Left lung (tissue), 10 donors: ENCODE results near the gene NPC2. TPM values are rescaled to one million over a fixed set of nuclear protein-coding genes. Genes with fewer than 3 reads are reported as not detected.

Experiments used
- ATAC-seq: fragments of 200-7000 bp; cut with Tn5 transposase; one replicate; pipeline ENCODE4 v1.9.1; 2020; ENCODE audit warnings: moderate library complexity
- DNase-seq, 4 donors: peaks; one replicate each; pipeline ENCODE4 v3.0.0-alpha.2; 2013 to 2020
- H3K27ac ChIP-seq, 2 donors: fragments of 200-600 bp; sonication (generic) in 1 of 2; one replicate each; pipeline versions ENCODE4 v1.5.0 to v1.8.0; 2020 to 2021
- H3K27me3 ChIP-seq, 2 donors: fragments of 200-600 bp; sonication (generic) in 1 of 2; one replicate each; pipeline versions ENCODE4 v1.5.0 to v1.8.0; 2020 to 2021
- H3K36me3 ChIP-seq, 2 donors: fragments of 200-600 bp; sonication (generic) in 1 of 2; one replicate each; pipeline versions ENCODE4 v1.5.0 to v1.8.0; 2020 to 2021
- H3K4me1 ChIP-seq, 2 donors: fragments of 200-600 bp; one replicate each; pipeline ENCODE4 v1.8.0; 2021
- H3K4me3 ChIP-seq, 2 donors: fragments of 200-600 bp; sonication (generic) in 1 of 2; one replicate each; pipeline versions ENCODE4 v1.5.0 to v1.8.0; 2020 to 2021; ENCODE audit warnings: mild to moderate bottlenecking in 1 of 2
- H3K9me3 ChIP-seq, 2 donors: fragments of 200-600 bp; sonication (generic) in 1 of 2; one replicate each; pipeline versions ENCODE4 v1.5.0 to v1.8.0; 2020 to 2021
- CTCF ChIP-seq, 2 donors: fragments of 200-600 bp; sonication (generic) in 1 of 2; IDR thresholded peaks; one replicate each; pipeline versions ENCODE4 v1.5.0 to v1.8.0; 2021; ENCODE audit warnings: antibody characterized with exemption in 2 of 2
- intact Hi-C, 2 donors: fragments of 100-400 bp; cut with DNase I; formaldehyde crosslinking; loops; one replicate each; pipeline versions ENCODE4 v1.11.2 to v1.14.2; 2022
- polyA plus RNA-seq, 6 donors: library from polyadenylated mRNA; unstranded; fragments of 120-200 nt; gene quantifications; one replicate each; pipeline ENCODE4 v1.2.1, GENCODE V29; 2013; ENCODE audit not compliant: insufficient read length in 6 of 6
- total RNA-seq, 2 donors: library from RNA; stranded (reverse); fragmentation: NEBNext Ultra II Directional; extraction: Animal tissue kit (Norgen Biotek cat#: 25700); gene quantifications; one replicate each; pipeline ENCODE4 v1.2.1, GENCODE V29; 2021
- donor health status: DM: no; HTN: yes; CAD: no.
- donor health status: DM: no; HTN: no; CAD: no.

NPC2 gene
- total and polyA plus RNA-seq, 8 donors = 776 to 1,413 (median 995) TPM

GRCh38 chr14:74521756-74522155 lies 28.7 kb upstream of the NPC2 start:
- H3K27me3 ChIP-seq = no peaks in the 10 kb centered on the region
- intact Hi-C loops = no loop called here
- no peak overlapping the region for H3K27ac ChIP-seq
- H3K9me3 ChIP-seq = no peaks in the 10 kb centered on the region
- H3K4me3 ChIP-seq = no peak overlapping the region
- peaks cover 0 to 13% of the 10 kb centered on the region in 2 donors for H3K4me1 ChIP-seq
- ATAC-seq (no peak), DNase-seq (no peak)
- no peak for TF ChIP-seq CTCF (IDR thresholded peaks at IDR 0.05)
- H3K36me3 ChIP-seq = no peaks in the 10 kb centered on the region

- peaks cover 9 to 12% of the 10 kb centered on the region in 2 donors for H3K4me1 ChIP-seq
- no peak for TF ChIP-seq CTCF (IDR thresholded peaks at IDR 0.05)
- ATAC-seq (no peak), DNase-seq (no peak)
- H3K9me3 ChIP-seq = no peaks in the 10 kb centered on the region
- H3K4me3 ChIP-seq = no peak overlapping the region
- intact Hi-C loops = no loop called here
- H3K27me3 ChIP-seq = no peaks in the 10 kb centered on the region
- no peaks in the 10 kb centered on the region for H3K36me3 ChIP-seq
- H3K27ac ChIP-seq = no peak overlapping the region
Observed at GRCh38 chr14:74519316-74520074, 26.4 kb upstream of the NPC2 start.

- no peaks in the 10 kb centered on the region for H3K27me3 ChIP-seq
- intact Hi-C loops = no loop called here
- H3K27ac ChIP-seq = no peak overlapping the region
- H3K4me3 ChIP-seq = no peak overlapping the region
- H3K36me3 ChIP-seq = no peaks in the 10 kb centered on the region
- peaks cover 11 to 12% of the 10 kb centered on the region in 2 donors for H3K4me1 ChIP-seq
- ATAC-seq (no peak), DNase-seq (no peak)
- H3K9me3 ChIP-seq = no peaks in the 10 kb centered on the region
- no peak for TF ChIP-seq CTCF (IDR thresholded peaks at IDR 0.05)
Observed at GRCh38 chr14:74518221-74518620, 25.1 kb upstream of the NPC2 start.

- H3K36me3 ChIP-seq = no peaks in the 10 kb centered on the region
- H3K27ac ChIP-seq = no peak overlapping the region
- H3K9me3 ChIP-seq = no peaks in the 10 kb centered on the region
- no peak for TF ChIP-seq CTCF (IDR thresholded peaks at IDR 0.05)
- no peak overlapping the region for H3K4me3 ChIP-seq
- no peaks in the 10 kb centered on the region for H3K27me3 ChIP-seq
- H3K4me1 ChIP-seq = peaks cover 11 to 12% of the 10 kb centered on the region in 2 donors
- intact Hi-C loops = no loop called here
- no peak for DNase-seq
- no peak for ATAC-seq
Observed at GRCh38 chr14:74517731-74518130, 24.6 kb upstream of the NPC2 start.

- H3K27ac ChIP-seq = no peak overlapping the region
- intact Hi-C loops = no loop called here
- H3K27me3 ChIP-seq = no peaks in the 10 kb centered on the region
- DNase-seq = no peak
- no peak overlapping the region for H3K4me3 ChIP-seq
- no peaks in the 10 kb centered on the region for H3K9me3 ChIP-seq
- no peak for ATAC-seq
- TF ChIP-seq CTCF (IDR thresholded peaks at IDR 0.05) = no peak
- H3K4me1 ChIP-seq = peaks cover 11 to 12% of the 10 kb centered on the region in 2 donors
- no peaks in the 10 kb centered on the region for H3K36me3 ChIP-seq
Observed at GRCh38 chr14:74516451-74517160, 23.5 kb upstream of the NPC2 start.
